Measurements from ENCODE around the gene NYNRIN.

Gene NYNRIN

DNA sequence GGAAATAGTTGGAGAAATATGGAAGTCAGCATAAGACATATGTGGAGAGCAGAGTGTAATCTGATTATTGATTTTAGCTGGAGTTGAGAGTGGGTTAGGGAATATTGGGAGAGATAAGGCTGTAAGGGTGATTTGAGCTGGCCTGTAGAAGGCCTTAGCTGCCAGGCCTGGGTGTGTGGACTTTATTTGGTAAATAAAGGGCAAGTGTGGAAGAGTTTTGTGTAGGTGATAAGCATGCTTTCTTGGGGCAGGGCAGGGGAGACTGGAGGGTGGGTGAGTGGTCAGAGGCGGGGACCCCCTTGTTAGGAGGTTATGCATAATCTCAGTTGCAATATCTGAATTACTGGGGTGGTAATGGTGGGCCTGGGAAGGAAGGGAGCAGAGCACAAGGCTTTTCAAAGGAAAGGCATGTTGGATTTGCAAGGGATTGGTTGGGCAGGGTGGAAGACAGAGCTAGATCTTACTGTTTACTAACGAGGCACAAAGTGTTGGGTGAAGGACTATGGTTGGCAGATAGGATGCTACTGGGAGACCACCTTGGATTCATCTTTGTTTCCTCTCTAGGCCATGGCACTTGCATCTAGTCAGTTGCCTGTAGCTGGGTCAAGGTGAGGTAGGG lies 36.5 kb downstream of the NYNRIN start:
- no peaks in the 10 kb centered on the region for H3K27me3 ChIP-seq (ENCODE audit: insufficient read depth, low read length, poor library complexity, severe bottlenecking)
- no peaks in the 10 kb centered on the region for H3K9me2 ChIP-seq (replicated peaks; ENCODE audit: low read depth, low read length)
- no peak for TF ChIP-seq EZH2phosphoT487 (IDR thresholded peaks at IDR 0.05; ENCODE audit: borderline replicate concordance)
- no peak for TF ChIP-seq CTCF (conservative IDR thresholded peaks at IDR 0.05; ENCODE audit: low read length)
- peak overlapping the region; percentile 81 for H3K9ac ChIP-seq (ENCODE audit: low read depth, low read length, poor library complexity, severe bottlenecking)
- H4K20me1 ChIP-seq (ENCODE audit: insufficient read depth, low read length, poor library complexity, severe bottlenecking) = peaks cover 25% of the 10 kb centered on the region
- H3F3A ChIP-seq (ENCODE audit: low read depth) = 0 out of 2 replicates have a peak, but pooled peaks cover 5% of the 10 kb centered on the region
- H3K9me3 ChIP-seq (ENCODE audit: insufficient read depth, low read depth, low read length) = no peaks in the 10 kb centered on the region
- peak overlapping the region; percentile 80 for H3K4me2 ChIP-seq (ENCODE audit: low read depth, low read length, poor library complexity, severe bottlenecking)
- peaks cover 14% of the 10 kb centered on the region; the same call in 1 of the 2 replicates for H3K36me3 ChIP-seq (ENCODE audit: insufficient read depth, low read length)
- peaks cover 47% of the 10 kb centered on the region for H3K79me2 ChIP-seq (ENCODE audit: insufficient read depth, low read length)
- H3K4me3 ChIP-seq (ENCODE audit: low read length, poor library complexity, severe bottlenecking) = no peak overlapping the region
- H2AFZ ChIP-seq (ENCODE audit: low read length) = no peak overlapping the region
- peaks cover 65% of the 10 kb centered on the region for H3K4me1 ChIP-seq (ENCODE audit: insufficient read depth, low read length, poor library complexity, severe bottlenecking)

DNA sequence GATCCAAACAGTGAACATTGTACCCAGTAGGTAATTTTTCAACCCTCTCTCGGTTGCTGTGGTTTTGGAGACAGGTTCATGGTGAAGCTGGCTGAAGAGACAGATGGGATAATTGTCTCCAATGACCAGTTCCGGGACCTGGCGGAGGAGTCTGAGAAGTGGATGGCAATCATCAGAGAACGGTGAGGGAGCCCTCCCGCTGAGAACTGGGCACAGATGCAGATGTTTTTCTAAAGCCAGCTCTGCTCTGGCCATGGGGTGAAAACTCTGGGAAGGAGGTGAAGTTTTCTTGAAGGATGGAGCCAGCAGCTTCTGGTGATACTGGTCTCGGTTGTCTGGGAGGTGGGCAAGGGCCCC lies 37.2 kb downstream of the NYNRIN start:
- 0 out of 2 replicates have a peak, but pooled peaks cover 5% of the 10 kb centered on the region for H3F3A ChIP-seq (ENCODE audit: low read depth)
- no peaks in the 10 kb centered on the region for H3K27me3 ChIP-seq (ENCODE audit: insufficient read depth, low read length, poor library complexity, severe bottlenecking)
- H3K4me1 ChIP-seq (ENCODE audit: insufficient read depth, low read length, poor library complexity, severe bottlenecking) = peaks cover 67% of the 10 kb centered on the region
- H3K9me3 ChIP-seq (ENCODE audit: insufficient read depth, low read depth, low read length) = no peaks in the 10 kb centered on the region
- H3K4me3 ChIP-seq (ENCODE audit: low read length, poor library complexity, severe bottlenecking) = peak overlapping the region; percentile 69
- peak overlapping the region; percentile 80 for H3K4me2 ChIP-seq (ENCODE audit: low read depth, low read length, poor library complexity, severe bottlenecking)
- H3K9ac ChIP-seq (ENCODE audit: low read depth, low read length, poor library complexity, severe bottlenecking) = peak overlapping the region; percentile 81
- peaks cover 14% of the 10 kb centered on the region; the same call in 1 of the 2 replicates for H3K36me3 ChIP-seq (ENCODE audit: insufficient read depth, low read length)
- TF ChIP-seq CTCF (conservative IDR thresholded peaks at IDR 0.05; ENCODE audit: low read length) = no peak
- no peak for TF ChIP-seq EZH2phosphoT487 (IDR thresholded peaks at IDR 0.05; ENCODE audit: borderline replicate concordance)
- peaks cover 18% of the 10 kb centered on the region for H4K20me1 ChIP-seq (ENCODE audit: insufficient read depth, low read length, poor library complexity, severe bottlenecking)
- H3K9me2 ChIP-seq (replicated peaks; ENCODE audit: low read depth, low read length) = no peaks in the 10 kb centered on the region
- H3K79me2 ChIP-seq (ENCODE audit: insufficient read depth, low read length) = peaks cover 47% of the 10 kb centered on the region
- H2AFZ ChIP-seq (ENCODE audit: low read length) = no peak overlapping the region

GRCh38 chr14:24436355-24437019 lies 37.7 kb downstream of the NYNRIN start:
- peaks cover 14% of the 10 kb centered on the region; the same call in 1 of the 2 replicates for H3K36me3 ChIP-seq (ENCODE audit: insufficient read depth, low read length)

More at GRCh38 chr14:24436355-24437019, 37.7 kb downstream of the NYNRIN start:
- peak overlapping the region; percentile 80 for H3K4me2 ChIP-seq (ENCODE audit: low read depth, low read length, poor library complexity, severe bottlenecking)
- H3K4me1 ChIP-seq (ENCODE audit: insufficient read depth, low read length, poor library complexity, severe bottlenecking) = peaks cover 67% of the 10 kb centered on the region
- 0 out of 2 replicates have a peak, but pooled peaks cover 5% of the 10 kb centered on the region for H3F3A ChIP-seq (ENCODE audit: low read depth)
- H3K79me2 ChIP-seq (ENCODE audit: insufficient read depth, low read length) = peaks cover 47% of the 10 kb centered on the region
- no peak overlapping the region for H2AFZ ChIP-seq (ENCODE audit: low read length)
- no peaks in the 10 kb centered on the region for H3K9me3 ChIP-seq (ENCODE audit: insufficient read depth, low read depth, low read length)
- TF ChIP-seq CTCF (conservative IDR thresholded peaks at IDR 0.05; ENCODE audit: low read length) (peak; percentile 84), EZH2phosphoT487 (IDR thresholded peaks at IDR 0.05; ENCODE audit: borderline replicate concordance) (no peak)
- H3K9ac ChIP-seq (ENCODE audit: low read depth, low read length, poor library complexity, severe bottlenecking) = peak overlapping the region; percentile 81
- no peaks in the 10 kb centered on the region for H3K27me3 ChIP-seq (ENCODE audit: insufficient read depth, low read length, poor library complexity, severe bottlenecking)
- H3K4me3 ChIP-seq (ENCODE audit: low read length, poor library complexity, severe bottlenecking) = peak overlapping the region; percentile 69
- H3K9me2 ChIP-seq (replicated peaks; ENCODE audit: low read depth, low read length) = no peaks in the 10 kb centered on the region
- peaks cover 17% of the 10 kb centered on the region for H4K20me1 ChIP-seq (ENCODE audit: insufficient read depth, low read length, poor library complexity, severe bottlenecking)

All from Loucy (cell line).